HG03060 (cell line): ENCODE data around the gene EXOSC6.
"Not testable (repeated sequence)": the region's sequence is repeated elsewhere in the genome, so short reads cannot be mapped to it uniquely, and the experiment has no call there.

Source experiments
- ATAC-seq: cut with Tn5 transposase; IDR thresholded peaks from one replicate; pipeline ENCODE4 v1.9.1; 2021; ENCODE audit warnings: low read depth, moderate number of reproducible peaks; ENCODE audit not compliant: unreplicated experiment

EXOSC6 gene

DNA sequence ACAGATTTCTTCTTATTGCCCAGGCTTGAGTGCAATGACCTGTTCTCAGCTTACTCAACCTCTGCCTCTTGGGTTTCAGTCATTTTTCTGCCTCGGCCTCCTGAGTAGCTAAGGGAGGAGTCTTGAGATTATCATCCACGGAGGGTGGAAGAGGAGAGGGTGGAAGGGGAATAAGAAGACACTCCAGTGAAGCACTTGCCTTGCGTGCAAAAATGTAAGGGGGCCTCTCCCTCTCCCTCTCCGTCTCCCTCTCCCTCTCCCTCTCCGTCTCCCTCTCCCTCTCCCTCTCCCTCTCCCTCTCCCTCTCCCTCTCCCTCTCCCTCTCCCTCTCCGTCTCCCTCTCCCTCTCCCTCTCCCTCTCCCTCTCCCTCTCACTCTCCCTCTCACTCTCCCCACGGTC, 48.2 kb downstream of the EXOSC6 start:
- ATAC-seq, result not testable (repeated sequence)

DNA sequence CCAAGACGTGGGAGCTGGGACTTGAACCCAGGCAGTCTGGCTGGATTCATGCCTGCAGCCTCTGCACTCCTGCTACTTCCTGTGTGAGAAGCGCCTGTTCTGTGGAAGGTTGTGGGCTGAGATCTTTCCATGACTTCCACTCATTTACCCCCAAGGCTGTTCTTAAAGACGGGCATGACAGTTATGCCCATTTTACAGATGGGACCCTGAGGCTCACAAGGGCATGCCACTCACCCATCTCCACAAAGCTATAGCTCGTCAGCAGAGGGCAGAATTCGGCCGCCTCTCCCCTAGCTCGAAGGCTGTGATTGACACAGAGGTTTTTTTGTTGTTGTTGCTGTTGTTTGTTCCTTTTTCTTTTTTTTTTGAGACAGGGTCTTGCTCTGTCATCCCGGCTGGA, 51.7 kb downstream of the EXOSC6 start:
- ATAC-seq, result not testable (repeated sequence)

DNA sequence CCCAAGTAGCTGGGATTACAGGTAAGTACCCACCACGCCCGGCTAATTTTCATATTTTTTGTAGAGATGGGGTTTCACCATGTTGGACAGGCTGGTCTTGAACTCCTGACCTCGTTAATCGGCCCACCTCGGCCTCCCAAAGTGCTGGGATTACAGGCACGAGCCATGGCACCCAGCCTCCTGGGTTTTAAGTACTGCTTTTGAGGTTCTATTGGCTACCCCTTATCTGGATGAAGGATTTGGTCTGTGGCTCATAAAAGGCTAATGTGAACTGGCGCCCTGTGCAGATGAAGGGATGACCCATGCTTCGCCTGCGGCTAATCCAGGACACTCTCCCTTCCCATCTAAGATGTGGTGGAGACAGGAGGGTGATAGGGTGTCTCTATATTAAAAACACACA, 52.6 kb downstream of the EXOSC6 start:
- not testable (repeated sequence) for ATAC-seq

DNA sequence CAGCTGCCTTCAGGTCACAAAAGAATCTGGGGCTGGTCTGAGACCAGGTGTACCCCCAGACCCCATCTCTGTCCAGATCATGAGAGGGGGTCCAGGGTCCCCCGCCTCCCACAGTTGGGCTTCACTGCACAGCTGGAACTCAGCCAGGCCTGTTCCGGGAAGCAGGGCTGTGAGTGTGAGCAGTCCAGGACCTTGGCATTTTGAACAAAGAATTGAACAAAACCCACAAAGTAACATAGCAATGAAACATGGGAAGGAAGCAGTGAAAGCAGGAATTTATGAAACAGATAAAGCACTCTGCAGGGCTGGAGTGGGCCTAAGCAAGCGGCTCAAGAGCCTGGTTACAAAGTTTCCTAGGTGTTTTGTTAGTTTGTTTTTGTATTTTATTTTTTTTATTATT, 53.1 kb downstream of the EXOSC6 start:
- ATAC-seq, result not testable (repeated sequence)

DNA sequence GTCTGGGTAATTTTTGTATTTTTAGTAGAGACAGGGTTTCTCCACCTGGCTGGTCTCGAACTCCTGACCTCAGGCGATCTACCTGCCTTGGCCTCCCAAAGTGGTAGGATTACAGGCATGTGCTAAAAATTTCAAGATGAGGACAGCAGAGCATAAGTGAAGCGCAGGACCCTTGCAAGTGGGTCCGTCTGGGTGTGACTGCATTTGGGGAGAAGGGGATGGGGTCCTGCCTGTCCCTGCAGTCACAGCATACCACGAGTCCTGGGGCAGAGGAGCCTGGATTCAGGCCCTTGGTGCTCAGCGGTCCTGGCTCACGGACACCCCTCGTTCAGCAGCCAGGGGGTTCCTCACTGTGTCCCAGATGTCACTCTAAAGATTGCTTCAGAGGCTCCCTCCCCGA, 53.5 kb downstream of the EXOSC6 start:
- ATAC-seq, result not testable (repeated sequence)

DNA sequence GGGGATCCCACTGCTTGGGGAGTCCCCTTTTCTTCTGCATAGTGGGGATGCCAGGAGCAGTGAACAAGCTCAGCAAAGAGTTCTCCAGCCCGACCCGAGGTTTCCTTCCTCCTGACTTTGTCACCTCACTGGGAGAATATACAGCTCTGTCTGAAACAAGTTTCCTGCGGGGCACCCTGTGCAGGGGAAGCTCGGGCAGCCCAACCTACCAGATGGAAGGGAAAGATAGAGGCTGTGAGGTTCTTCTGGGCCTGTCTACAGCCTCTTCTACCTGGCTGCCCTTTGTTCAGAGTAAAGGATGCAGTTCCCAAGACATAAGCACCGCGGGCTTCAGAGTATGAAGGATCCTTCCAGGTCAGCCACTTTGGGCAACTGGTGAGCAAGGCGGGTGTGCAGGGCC, 54.1 kb downstream of the EXOSC6 start:
- ATAC-seq, result not testable (repeated sequence)
